ENCODE results near the gene SIGLEC11. TPM values are rescaled to one million over a fixed set of nuclear protein-coding genes. Genes with fewer than 3 reads are reported as not detected.
"Not testable (repeated sequence)": the region's sequence is repeated elsewhere in the genome, so short reads cannot be mapped to it uniquely, and the experiment has no call there.

Gene SIGLEC11
- not detected for polyA plus RNA-seq (2013, experiment 1 of 2; ENCODE audit: insufficient read length)
- polyA plus RNA-seq (2013, experiment 2 of 2; ENCODE audit: insufficient read length) = 0.02 TPM

- not testable (repeated sequence) for DNase-seq
Measured at GRCh38 chr19:49960980-49961379, at the start of gene SIGLEC11. SIGLEC11 (minus strand) TSS chr19:49961172; CDS start chr19:49961081, 91 bp downstream.

- no peak for DNase-seq
Measured at GRCh38 chr19:50008532-50008931, 47.6 kb upstream of the SIGLEC11 start.

- no peak for DNase-seq
Measured at GRCh38 chr19:50007947-50008346, 47.0 kb upstream of the SIGLEC11 start.

- no peak for DNase-seq
Measured at GRCh38 chr19:50007170-50007569, 46.2 kb upstream of the SIGLEC11 start.

- no peak for DNase-seq
Measured at GRCh38 chr19:50005428-50005827, 44.5 kb upstream of the SIGLEC11 start.

GRCh38 chr19:50003810-50004419, 42.9 kb upstream of the SIGLEC11 start:
- peak; percentile 95 for DNase-seq

- DNase-seq = no peak
Measured at GRCh38 chr19:50003254-50003788, 42.3 kb upstream of the SIGLEC11 start.

- DNase-seq = no peak
Measured at GRCh38 chr19:50002386-50002960, 41.5 kb upstream of the SIGLEC11 start.

- no peak for DNase-seq
Measured at GRCh38 chr19:50001775-50002174, 40.8 kb upstream of the SIGLEC11 start.

GRCh38 chr19:50000841-50001557, 40.0 kb upstream of the SIGLEC11 start:
- DNase-seq = no peak

- no peak for DNase-seq
Measured at GRCh38 chr19:50000038-50000840, 39.3 kb upstream of the SIGLEC11 start.

- no peak for DNase-seq
Measured at GRCh38 chr19:49999371-50000010, 38.5 kb upstream of the SIGLEC11 start.

GRCh38 chr19:49997709-49998108, 36.7 kb upstream of the SIGLEC11 start:
- DNase-seq = no peak

GRCh38 chr19:49988433-49988832, 27.5 kb upstream of the SIGLEC11 start:
- DNase-seq = peak; percentile 36

- DNase-seq = no peak
Measured at GRCh38 chr19:49988007-49988406, 27.0 kb upstream of the SIGLEC11 start.

GRCh38 chr19:49987159-49987698, 26.3 kb upstream of the SIGLEC11 start:
- peak; percentile 90 for DNase-seq

- DNase-seq = no peak
Measured at GRCh38 chr19:49986354-49986753, 25.4 kb upstream of the SIGLEC11 start.

- no peak for DNase-seq
Measured at GRCh38 chr19:49985871-49986270, 24.9 kb upstream of the SIGLEC11 start.

- no peak for DNase-seq
Measured at GRCh38 chr19:49984491-49984890, 23.5 kb upstream of the SIGLEC11 start.

- DNase-seq = peak; percentile 25
Measured at GRCh38 chr19:49983645-49984229, 22.8 kb upstream of the SIGLEC11 start.
